HepG2 (cell line): Measurements from ENCODE around the gene GPC3.

Experiments used
- CCAR2 ChIP-seq: fragments of 200-400 bp; formaldehyde crosslinking; optimal IDR thresholded peaks from 2 replicates; pipeline ENCODE3; 2018; ENCODE audit warnings: low read depth, mild to moderate bottlenecking, low read length, moderate library complexity
- TF ChIP-seq, protein P1 (sequence below): sonication (generic); formaldehyde crosslinking; conservative IDR thresholded peaks from 2 replicates; pipeline ENCODE4 v1.4.0; 2020; ENCODE audit warnings: missing genetic modification reagents
- TF ChIP-seq, protein P2 (sequence below): sonication (generic); formaldehyde crosslinking; IDR thresholded peaks from 2 replicates; pipeline ENCODE4 v1.5.0; 2020; ENCODE audit warnings: mild to moderate bottlenecking, missing genetic modification reagents

DNA sequence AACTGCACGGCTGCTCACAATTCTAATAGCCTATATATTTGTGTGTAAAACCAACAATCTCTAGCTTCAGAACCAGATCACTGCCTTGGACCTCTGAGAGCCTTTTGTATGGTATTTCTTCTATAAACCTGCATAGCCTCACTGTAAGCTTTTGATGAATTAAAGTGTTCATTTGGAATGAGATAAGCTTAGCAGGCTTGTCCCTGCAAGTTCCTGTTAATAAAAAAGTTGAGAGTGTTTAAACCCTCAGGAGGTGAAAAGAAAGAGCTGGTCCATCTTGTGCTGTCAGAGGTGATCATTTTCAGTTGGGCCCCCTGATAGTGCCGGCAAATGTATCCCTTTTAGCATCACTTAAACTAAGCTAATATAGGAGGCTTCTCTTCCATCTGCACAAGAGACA lies 191.8 kb downstream of the GPC3 start:
- TF ChIP-seq, protein P1, sequence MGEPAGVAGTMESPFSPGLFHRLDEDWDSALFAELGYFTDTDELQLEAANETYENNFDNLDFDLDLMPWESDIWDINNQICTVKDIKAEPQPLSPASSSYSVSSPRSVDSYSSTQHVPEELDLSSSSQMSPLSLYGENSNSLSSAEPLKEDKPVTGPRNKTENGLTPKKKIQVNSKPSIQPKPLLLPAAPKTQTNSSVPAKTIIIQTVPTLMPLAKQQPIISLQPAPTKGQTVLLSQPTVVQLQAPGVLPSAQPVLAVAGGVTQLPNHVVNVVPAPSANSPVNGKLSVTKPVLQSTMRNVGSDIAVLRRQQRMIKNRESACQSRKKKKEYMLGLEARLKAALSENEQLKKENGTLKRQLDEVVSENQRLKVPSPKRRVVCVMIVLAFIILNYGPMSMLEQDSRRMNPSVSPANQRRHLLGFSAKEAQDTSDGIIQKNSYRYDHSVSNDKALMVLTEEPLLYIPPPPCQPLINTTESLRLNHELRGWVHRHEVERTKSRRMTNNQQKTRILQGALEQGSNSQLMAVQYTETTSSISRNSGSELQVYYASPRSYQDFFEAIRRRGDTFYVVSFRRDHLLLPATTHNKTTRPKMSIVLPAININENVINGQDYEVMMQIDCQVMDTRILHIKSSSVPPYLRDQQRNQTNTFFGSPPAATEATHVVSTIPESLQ (CRISPR knock-in tag), result no peak
- TF ChIP-seq, protein P2, sequence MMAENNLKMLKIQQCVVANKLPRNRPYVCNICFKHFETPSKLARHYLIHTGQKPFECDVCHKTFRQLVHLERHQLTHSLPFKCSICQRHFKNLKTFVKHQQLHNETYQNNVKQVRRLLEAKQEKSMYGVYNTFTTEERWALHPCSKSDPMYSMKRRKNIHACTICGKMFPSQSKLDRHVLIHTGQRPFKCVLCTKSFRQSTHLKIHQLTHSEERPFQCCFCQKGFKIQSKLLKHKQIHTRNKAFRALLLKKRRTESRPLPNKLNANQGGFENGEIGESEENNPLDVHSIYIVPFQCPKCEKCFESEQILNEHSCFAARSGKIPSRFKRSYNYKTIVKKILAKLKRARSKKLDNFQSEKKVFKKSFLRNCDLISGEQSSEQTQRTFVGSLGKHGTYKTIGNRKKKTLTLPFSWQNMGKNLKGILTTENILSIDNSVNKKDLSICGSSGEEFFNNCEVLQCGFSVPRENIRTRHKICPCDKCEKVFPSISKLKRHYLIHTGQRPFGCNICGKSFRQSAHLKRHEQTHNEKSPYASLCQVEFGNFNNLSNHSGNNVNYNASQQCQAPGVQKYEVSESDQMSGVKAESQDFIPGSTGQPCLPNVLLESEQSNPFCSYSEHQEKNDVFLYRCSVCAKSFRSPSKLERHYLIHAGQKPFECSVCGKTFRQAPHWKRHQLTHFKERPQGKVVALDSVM, result no peak
- no peak for TF ChIP-seq CCAR2
